ENCODE measurements around the gene CCDC6.
"Not testable (repeated sequence)": the region's sequence is repeated elsewhere in the genome, so short reads cannot be mapped to it uniquely, and the experiment has no call there.

CCDC6 gene

GRCh38 chr10:59879363-59879913 lies 26.9 kb downstream of the CCDC6 start:
- DNase-seq, result no peak

- DNase-seq, result no peak
Observed at GRCh38 chr10:59878915-59879314, 27.4 kb downstream of the CCDC6 start.

GRCh38 chr10:59878289-59878688 lies 28.1 kb downstream of the CCDC6 start:
- DNase-seq, result no peak

GRCh38 chr10:59877191-59877671 lies 29.1 kb downstream of the CCDC6 start:
- DNase-seq, result no peak

GRCh38 chr10:59876695-59877094 lies 29.7 kb downstream of the CCDC6 start:
- no peak for DNase-seq

- DNase-seq, result not testable (repeated sequence)
Observed at GRCh38 chr10:59876208-59876607, 30.1 kb downstream of the CCDC6 start.

- no peak for DNase-seq
Observed at GRCh38 chr10:59873896-59874295, 32.5 kb downstream of the CCDC6 start.

- DNase-seq, result no peak
Observed at GRCh38 chr10:59872892-59873463, 33.4 kb downstream of the CCDC6 start.

GRCh38 chr10:59870152-59870551 lies 36.2 kb downstream of the CCDC6 start:
- no peak for DNase-seq

- no peak for DNase-seq
Observed at GRCh38 chr10:59869594-59869940, 36.8 kb downstream of the CCDC6 start.

GRCh38 chr10:59868696-59869593 lies 37.4 kb downstream of the CCDC6 start:
- no peak for DNase-seq

- DNase-seq, result no peak
Observed at GRCh38 chr10:59867590-59867989, 38.8 kb downstream of the CCDC6 start.

GRCh38 chr10:59865101-59865500 lies 41.3 kb downstream of the CCDC6 start:
- no peak for DNase-seq

GRCh38 chr10:59864141-59864962 lies 42.0 kb downstream of the CCDC6 start:
- DNase-seq, result no peak

GRCh38 chr10:59859570-59859969 lies 46.8 kb downstream of the CCDC6 start:
- DNase-seq, result no peak

GRCh38 chr10:59857921-59858320 lies 48.4 kb downstream of the CCDC6 start:
- no peak for DNase-seq

GRCh38 chr10:59857049-59857448 lies 49.3 kb downstream of the CCDC6 start:
- no peak for DNase-seq

- DNase-seq, result no peak
Observed at GRCh38 chr10:59856104-59856503, 50.3 kb downstream of the CCDC6 start.

- DNase-seq, result no peak
Observed at GRCh38 chr10:59854571-59854970, 51.8 kb downstream of the CCDC6 start.

- DNase-seq, result no peak
Observed at GRCh38 chr10:59852670-59853069, 53.7 kb downstream of the CCDC6 start.

GRCh38 chr10:59851864-59852263 lies 54.5 kb downstream of the CCDC6 start:
- no peak for DNase-seq

GRCh38 chr10:59847888-59848287 lies 58.5 kb downstream of the CCDC6 start:
- no peak for DNase-seq

- DNase-seq, result no peak
Observed at GRCh38 chr10:59847326-59847725, 59.0 kb downstream of the CCDC6 start.

Measured in cortex of kidney (tissue), 1 donor.